Measurements from ENCODE around the gene PACRG.
"Not testable (repeated sequence)": the region's sequence is repeated elsewhere in the genome, so short reads cannot be mapped to it uniquely, and the experiment has no call there.

Gene PACRG

DNA sequence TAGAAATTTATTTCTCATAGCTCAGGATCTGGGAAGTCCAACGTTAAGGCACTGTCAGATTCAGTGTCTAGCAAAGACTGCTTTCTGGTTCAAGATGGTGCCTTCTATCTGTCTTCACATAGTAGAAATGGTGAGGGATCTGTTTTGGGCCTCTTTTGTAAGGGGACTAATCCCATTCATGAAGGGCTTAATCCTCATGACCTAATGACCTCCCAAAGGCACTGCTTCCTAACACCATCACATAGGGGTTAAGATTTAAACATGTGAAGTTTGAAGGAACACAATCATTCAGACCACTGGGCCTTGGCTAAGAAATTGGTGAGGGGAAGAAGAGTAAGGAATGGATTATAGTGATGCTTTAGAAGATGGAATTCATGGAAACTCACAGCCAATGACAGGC, 237.6 kb downstream of the PACRG start:
- DNase-seq (ENCODE audit: low read depth): no peak
- H3K4me3 ChIP-seq (replicated peaks; ENCODE audit: low read depth, low read length): no peak overlapping the region
- TF ChIP-seq, protein P1, sequence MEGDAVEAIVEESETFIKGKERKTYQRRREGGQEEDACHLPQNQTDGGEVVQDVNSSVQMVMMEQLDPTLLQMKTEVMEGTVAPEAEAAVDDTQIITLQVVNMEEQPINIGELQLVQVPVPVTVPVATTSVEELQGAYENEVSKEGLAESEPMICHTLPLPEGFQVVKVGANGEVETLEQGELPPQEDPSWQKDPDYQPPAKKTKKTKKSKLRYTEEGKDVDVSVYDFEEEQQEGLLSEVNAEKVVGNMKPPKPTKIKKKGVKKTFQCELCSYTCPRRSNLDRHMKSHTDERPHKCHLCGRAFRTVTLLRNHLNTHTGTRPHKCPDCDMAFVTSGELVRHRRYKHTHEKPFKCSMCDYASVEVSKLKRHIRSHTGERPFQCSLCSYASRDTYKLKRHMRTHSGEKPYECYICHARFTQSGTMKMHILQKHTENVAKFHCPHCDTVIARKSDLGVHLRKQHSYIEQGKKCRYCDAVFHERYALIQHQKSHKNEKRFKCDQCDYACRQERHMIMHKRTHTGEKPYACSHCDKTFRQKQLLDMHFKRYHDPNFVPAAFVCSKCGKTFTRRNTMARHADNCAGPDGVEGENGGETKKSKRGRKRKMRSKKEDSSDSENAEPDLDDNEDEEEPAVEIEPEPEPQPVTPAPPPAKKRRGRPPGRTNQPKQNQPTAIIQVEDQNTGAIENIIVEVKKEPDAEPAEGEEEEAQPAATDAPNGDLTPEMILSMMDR (IDR thresholded peaks at IDR 0.05; ENCODE audit: low read length, missing control alignments): no peak

DNA sequence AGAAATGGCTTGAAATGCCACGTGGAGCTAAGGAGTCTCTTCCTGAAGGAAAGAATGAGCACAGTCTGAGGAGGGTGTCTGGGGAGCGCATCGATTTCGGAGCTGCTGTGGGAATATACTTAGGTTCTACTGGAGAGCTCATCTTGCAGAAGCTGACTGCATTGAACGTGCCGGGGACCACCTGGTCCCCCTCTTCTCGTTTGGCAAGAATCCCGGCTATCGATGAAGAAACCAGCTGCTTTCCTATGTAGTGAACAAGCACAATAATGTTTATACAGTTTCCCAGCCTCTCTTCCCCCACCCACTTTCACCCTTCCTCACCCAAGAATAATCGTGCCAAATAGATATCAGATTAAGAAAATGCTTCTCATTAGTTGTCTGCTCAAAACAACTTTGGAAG, 242.5 kb downstream of the PACRG start:
- no peak for DNase-seq (ENCODE audit: low read depth)
- TF ChIP-seq, protein P1 (IDR thresholded peaks at IDR 0.05; ENCODE audit: low read length, missing control alignments): no peak
- no peak overlapping the region for H3K4me3 ChIP-seq (replicated peaks; ENCODE audit: low read depth, low read length)

DNA sequence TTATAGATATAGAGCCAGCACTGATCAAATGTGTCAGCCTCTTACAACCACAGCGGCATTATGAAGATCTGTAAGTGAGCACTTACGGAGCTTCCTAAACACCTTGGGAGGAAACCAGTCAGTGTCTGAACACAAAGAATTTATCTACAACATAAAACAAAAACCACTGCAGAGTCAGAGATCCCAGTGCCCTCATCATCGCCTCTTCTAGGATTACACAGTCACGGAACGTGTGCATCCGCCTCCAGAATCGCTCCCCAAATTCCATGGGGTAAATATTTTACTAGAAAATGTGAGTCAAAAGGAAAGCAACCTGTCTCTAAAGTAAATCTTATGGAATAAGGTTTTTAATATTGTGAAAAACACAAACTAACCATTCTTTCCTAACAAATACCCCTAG, 243.6 kb downstream of the PACRG start:
- DNase-seq (ENCODE audit: low read depth): no peak
- no peak overlapping the region for H3K4me3 ChIP-seq (replicated peaks; ENCODE audit: low read depth, low read length)
- TF ChIP-seq, protein P1 (IDR thresholded peaks at IDR 0.05; ENCODE audit: low read length, missing control alignments): no peak

DNA sequence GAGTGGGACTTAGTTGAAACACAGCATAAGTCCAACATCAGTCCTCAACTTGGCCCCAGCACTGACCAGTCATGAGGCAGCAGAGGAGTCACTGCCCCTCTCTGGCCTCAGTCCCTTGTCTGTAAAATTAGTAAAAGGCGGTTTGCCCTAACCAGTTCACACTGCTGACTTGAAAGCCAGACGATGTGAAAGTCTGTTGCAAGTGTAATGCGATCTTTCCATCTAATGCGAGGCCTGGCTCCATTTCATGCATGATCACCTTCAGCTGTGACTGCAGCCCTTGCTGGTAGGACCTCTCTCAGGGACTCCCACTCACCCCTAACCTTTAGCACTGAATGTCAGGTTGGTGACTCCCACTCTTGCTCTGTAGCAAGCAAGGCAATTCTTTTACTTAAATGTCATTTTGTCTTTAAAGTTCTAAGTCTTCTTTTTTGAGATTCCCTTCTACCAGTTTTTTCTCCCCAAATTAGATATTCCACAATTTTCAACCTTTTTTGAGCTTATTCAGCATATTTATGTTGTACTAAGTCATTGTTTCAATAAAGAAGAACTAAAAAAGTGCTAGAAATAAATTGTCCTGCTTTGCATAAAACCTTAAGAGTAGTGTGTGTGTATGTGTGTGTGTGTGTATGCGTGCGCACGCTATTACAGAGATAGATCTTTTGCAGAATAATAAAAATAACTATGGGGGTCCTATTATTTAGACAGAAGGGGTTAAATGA, 245.5 kb downstream of the PACRG start:
- no peak for DNase-seq (ENCODE audit: low read depth)
- TF ChIP-seq, protein P1 (IDR thresholded peaks at IDR 0.05; ENCODE audit: low read length, missing control alignments): no peak
- H3K4me3 ChIP-seq (replicated peaks; ENCODE audit: low read depth, low read length): no peak overlapping the region

DNA sequence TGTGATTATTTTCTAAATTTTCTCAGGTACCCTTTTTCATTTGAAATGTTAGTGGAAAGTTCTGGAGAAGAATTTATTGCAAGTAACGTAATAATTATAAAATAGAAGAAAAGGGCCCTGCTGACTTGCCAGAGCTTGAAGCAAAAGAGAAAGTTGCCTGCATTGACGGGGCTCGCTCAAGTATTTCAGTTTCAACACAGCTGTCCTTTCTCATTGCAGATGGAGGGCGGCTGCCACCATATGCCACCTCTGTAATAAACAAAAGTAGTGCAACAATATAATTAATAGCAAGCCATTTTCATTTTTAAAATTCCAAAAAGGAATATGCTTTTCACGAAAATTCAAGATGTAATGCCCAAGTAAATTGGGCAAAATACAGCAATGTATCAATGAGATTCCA, 246.2 kb downstream of the PACRG start:
- DNase-seq (ENCODE audit: low read depth): no peak
- TF ChIP-seq, protein P1 (IDR thresholded peaks at IDR 0.05; ENCODE audit: low read length, missing control alignments): no peak

GRCh38 chr6:162974685-162975084, 246.9 kb downstream of the PACRG start:
- no peak for DNase-seq (ENCODE audit: low read depth)
- TF ChIP-seq, protein P1 (IDR thresholded peaks at IDR 0.05; ENCODE audit: low read length, missing control alignments): no peak
- H3K4me3 ChIP-seq (replicated peaks; ENCODE audit: low read depth, low read length): no peak overlapping the region

More for the DNA sequence above, 246.2 kb downstream of the PACRG start:
- no peak overlapping the region for H3K4me3 ChIP-seq (replicated peaks; ENCODE audit: low read depth, low read length)

DNA sequence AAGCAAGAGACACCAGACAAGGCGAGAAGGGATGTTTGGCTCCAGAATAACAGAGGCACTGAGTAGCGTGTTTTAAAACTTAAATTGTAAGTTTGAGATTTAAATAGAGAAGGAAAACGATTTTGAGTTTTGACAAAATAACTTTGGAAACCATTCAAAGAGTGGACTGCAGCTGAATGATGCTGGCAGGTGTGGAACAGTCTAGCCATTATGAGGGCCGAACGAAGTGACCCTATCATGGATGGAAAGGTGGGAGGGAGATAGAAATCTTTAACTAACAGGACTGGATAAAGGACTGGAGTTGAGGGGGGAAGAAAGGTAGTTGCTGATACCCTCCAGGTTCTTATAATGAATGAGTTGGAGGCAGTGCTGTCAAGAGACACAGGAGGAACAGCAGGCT, 248.4 kb downstream of the PACRG start:
- TF ChIP-seq, protein P1 (IDR thresholded peaks at IDR 0.05; ENCODE audit: low read length, missing control alignments): no peak
- H3K4me3 ChIP-seq (replicated peaks; ENCODE audit: low read depth, low read length): no peak overlapping the region

DNA sequence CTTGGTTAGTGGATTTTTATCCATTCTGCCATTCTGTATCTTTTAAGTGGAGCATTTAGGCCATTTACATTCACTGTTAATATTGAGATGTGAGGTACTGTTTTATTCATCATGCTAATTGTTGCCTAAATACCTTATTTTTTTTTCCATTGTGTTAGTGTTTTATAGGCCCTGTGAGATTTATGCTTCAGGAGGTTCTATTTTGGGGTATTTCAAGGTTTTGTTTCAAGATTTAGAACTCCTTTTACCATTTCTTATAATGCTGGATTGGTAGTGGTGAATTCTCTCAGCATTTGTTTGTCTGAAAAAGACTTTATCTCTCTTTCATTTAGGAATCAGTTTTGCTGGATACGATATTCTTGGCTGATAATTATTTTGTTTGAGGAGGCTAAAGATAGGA, 255.5 kb downstream of the PACRG start:
- not testable (repeated sequence) for H3K4me3 ChIP-seq (replicated peaks; ENCODE audit: low read depth, low read length); DNase-seq (ENCODE audit: low read depth)

More for the DNA sequence above, 248.4 kb downstream of the PACRG start:
- DNase-seq (ENCODE audit: low read depth): no peak
